Loucy (cell line): ENCODE data around the gene GSE1.
A peak's percentile ranks its signal among the peaks of the same experiment; 100 is the strongest.

ENCODE experiments used
- EZH2phosphoT487 ChIP-seq: fragments of 200-600 bp; IDR thresholded peaks from 2 replicates; pipeline ENCODE4 v1.6.1; 2018; ENCODE audit warnings: antibody characterized with exemption, mild to moderate bottlenecking, moderate library complexity, borderline replicate concordance
- TF ChIP-seq, protein P1 (sequence below): fragments of 200-600 bp; sonication (generic); conservative IDR thresholded peaks from 2 replicates; pipeline ENCODE4 v1.5.1; 2014; ENCODE audit warnings: mild to moderate bottlenecking, antibody characterized with exemption, low read length

DNA sequence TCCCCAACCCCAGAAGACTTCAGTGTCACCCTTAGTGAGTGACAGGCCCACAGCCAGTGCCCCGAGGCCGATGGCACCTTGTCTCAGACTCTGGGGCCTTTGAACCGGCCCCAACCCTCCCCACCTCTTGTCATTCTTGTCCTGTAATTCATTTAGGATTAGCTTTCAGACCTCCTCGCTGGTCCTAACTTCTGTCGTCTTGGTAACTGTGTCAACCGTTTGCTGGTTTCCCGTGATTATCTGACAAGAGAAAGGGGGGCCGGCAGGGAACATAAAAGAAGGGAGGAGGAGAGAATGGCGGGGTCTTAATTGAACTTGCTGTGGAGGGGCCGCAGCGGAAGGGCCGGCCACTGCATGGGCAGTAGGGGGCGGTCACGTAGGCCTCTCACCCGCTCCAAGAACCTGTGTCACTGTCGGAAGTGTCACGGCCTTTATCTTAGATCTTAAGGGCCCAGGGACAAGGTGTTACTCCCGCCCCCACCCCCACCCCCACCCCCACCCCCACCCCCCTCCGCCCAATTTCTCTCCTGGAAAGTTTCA lies 46.5 kb upstream of the GSE1 start:
- TF ChIP-seq, protein P1, sequence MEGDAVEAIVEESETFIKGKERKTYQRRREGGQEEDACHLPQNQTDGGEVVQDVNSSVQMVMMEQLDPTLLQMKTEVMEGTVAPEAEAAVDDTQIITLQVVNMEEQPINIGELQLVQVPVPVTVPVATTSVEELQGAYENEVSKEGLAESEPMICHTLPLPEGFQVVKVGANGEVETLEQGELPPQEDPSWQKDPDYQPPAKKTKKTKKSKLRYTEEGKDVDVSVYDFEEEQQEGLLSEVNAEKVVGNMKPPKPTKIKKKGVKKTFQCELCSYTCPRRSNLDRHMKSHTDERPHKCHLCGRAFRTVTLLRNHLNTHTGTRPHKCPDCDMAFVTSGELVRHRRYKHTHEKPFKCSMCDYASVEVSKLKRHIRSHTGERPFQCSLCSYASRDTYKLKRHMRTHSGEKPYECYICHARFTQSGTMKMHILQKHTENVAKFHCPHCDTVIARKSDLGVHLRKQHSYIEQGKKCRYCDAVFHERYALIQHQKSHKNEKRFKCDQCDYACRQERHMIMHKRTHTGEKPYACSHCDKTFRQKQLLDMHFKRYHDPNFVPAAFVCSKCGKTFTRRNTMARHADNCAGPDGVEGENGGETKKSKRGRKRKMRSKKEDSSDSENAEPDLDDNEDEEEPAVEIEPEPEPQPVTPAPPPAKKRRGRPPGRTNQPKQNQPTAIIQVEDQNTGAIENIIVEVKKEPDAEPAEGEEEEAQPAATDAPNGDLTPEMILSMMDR, result peak; percentile 47
- TF ChIP-seq EZH2phosphoT487, result no peak
